ENCODE results near the gene CXorf58.
"Not testable (repeated sequence)": the region's sequence is repeated elsewhere in the genome, so short reads cannot be mapped to it uniquely, and the experiment has no call there.

The CXorf58 gene

GRCh38 chrX:23938690-23939089 is 30.9 kb downstream of the CXorf58 start:
- DNase-seq: no peak
- in situ Hi-C loops (cut with HindIII; ENCODE audit: low pct_ligation_motif_present, low pct_unique_long_range_greater_than_20kb, low sequenced_read_pairs): no loop called here

GRCh38 chrX:23939203-23939602 is 31.4 kb downstream of the CXorf58 start:
- in situ Hi-C loops (cut with HindIII; ENCODE audit: low pct_ligation_motif_present, low pct_unique_long_range_greater_than_20kb, low sequenced_read_pairs): no loop called here
- DNase-seq: no peak

- DNase-seq: no peak
- in situ Hi-C loops (cut with HindIII; ENCODE audit: low pct_ligation_motif_present, low pct_unique_long_range_greater_than_20kb, low sequenced_read_pairs): no loop called here
Measured at GRCh38 chrX:23944234-23944633, 36.4 kb downstream of the CXorf58 start.

GRCh38 chrX:23945206-23945605 is 37.4 kb downstream of the CXorf58 start:
- no peak for DNase-seq
- in situ Hi-C loops (cut with HindIII; ENCODE audit: low pct_ligation_motif_present, low pct_unique_long_range_greater_than_20kb, low sequenced_read_pairs): no loop called here

GRCh38 chrX:23952391-23952790 is 44.6 kb downstream of the CXorf58 start:
- in situ Hi-C loops (cut with HindIII; ENCODE audit: low pct_ligation_motif_present, low pct_unique_long_range_greater_than_20kb, low sequenced_read_pairs): no loop called here
- DNase-seq: no peak

GRCh38 chrX:23952984-23953907 is 45.4 kb downstream of the CXorf58 start:
- in situ Hi-C loops (cut with HindIII; ENCODE audit: low pct_ligation_motif_present, low pct_unique_long_range_greater_than_20kb, low sequenced_read_pairs): no loop called here
- no peak for DNase-seq

GRCh38 chrX:23953908-23954269 is 46.1 kb downstream of the CXorf58 start:
- in situ Hi-C loops (cut with HindIII; ENCODE audit: low pct_ligation_motif_present, low pct_unique_long_range_greater_than_20kb, low sequenced_read_pairs): no loop called here
- DNase-seq: no peak

GRCh38 chrX:23954396-23954795 is 46.6 kb downstream of the CXorf58 start:
- in situ Hi-C loops (cut with HindIII; ENCODE audit: low pct_ligation_motif_present, low pct_unique_long_range_greater_than_20kb, low sequenced_read_pairs): no loop called here
- no peak for DNase-seq

GRCh38 chrX:23959781-23960180 is 52.0 kb downstream of the CXorf58 start:
- no peak for DNase-seq
- in situ Hi-C loops (cut with HindIII; ENCODE audit: low pct_ligation_motif_present, low pct_unique_long_range_greater_than_20kb, low sequenced_read_pairs): no loop called here

GRCh38 chrX:23964191-23964590 is 56.4 kb downstream of the CXorf58 start:
- in situ Hi-C loops (cut with HindIII; ENCODE audit: low pct_ligation_motif_present, low pct_unique_long_range_greater_than_20kb, low sequenced_read_pairs): no loop called here

GRCh38 chrX:23965630-23966029 is 57.8 kb downstream of the CXorf58 start:
- in situ Hi-C loops (cut with HindIII; ENCODE audit: low pct_ligation_motif_present, low pct_unique_long_range_greater_than_20kb, low sequenced_read_pairs); DNase-seq: not testable (repeated sequence)

More at GRCh38 chrX:23964191-23964590, 56.4 kb downstream of the CXorf58 start:
- no peak for DNase-seq

- DNase-seq: no peak
- in situ Hi-C loops (cut with HindIII; ENCODE audit: low pct_ligation_motif_present, low pct_unique_long_range_greater_than_20kb, low sequenced_read_pairs): no loop called here
Measured at GRCh38 chrX:23978491-23978890, 70.7 kb downstream of the CXorf58 start.

GRCh38 chrX:23980011-23980441 is 72.2 kb downstream of the CXorf58 start:
- in situ Hi-C loops (cut with HindIII; ENCODE audit: low pct_ligation_motif_present, low pct_unique_long_range_greater_than_20kb, low sequenced_read_pairs): no loop called here
- DNase-seq: no peak

GRCh38 chrX:23981222-23981621 is 73.4 kb downstream of the CXorf58 start:
- in situ Hi-C loops (cut with HindIII; ENCODE audit: low pct_ligation_motif_present, low pct_unique_long_range_greater_than_20kb, low sequenced_read_pairs): no loop called here
- no peak for DNase-seq

- in situ Hi-C loops (cut with HindIII; ENCODE audit: low pct_ligation_motif_present, low pct_unique_long_range_greater_than_20kb, low sequenced_read_pairs): no loop called here
- DNase-seq: no peak
Measured at GRCh38 chrX:23981711-23982110, 73.9 kb downstream of the CXorf58 start.

GRCh38 chrX:23982891-23983290 is 75.1 kb downstream of the CXorf58 start:
- in situ Hi-C loops (cut with HindIII; ENCODE audit: low pct_ligation_motif_present, low pct_unique_long_range_greater_than_20kb, low sequenced_read_pairs): no loop called here
- no peak for DNase-seq
